ENCODE measurements around the gene TGDS. TPM values are rescaled to one million over a fixed set of nuclear protein-coding genes. Genes with fewer than 3 reads are reported as not detected.
"Not testable (repeated sequence)": the region's sequence is repeated elsewhere in the genome, so short reads cannot be mapped to it uniquely, and the experiment has no call there.

Gene TGDS, protein sequence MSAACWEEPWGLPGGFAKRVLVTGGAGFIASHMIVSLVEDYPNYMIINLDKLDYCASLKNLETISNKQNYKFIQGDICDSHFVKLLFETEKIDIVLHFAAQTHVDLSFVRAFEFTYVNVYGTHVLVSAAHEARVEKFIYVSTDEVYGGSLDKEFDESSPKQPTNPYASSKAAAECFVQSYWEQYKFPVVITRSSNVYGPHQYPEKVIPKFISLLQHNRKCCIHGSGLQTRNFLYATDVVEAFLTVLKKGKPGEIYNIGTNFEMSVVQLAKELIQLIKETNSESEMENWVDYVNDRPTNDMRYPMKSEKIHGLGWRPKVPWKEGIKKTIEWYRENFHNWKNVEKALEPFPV
- total RNA-seq, result 9.8 and 10.8 TPM in 2 replicates
- polyA plus RNA-seq (2012), result 5.6 TPM

DNA sequence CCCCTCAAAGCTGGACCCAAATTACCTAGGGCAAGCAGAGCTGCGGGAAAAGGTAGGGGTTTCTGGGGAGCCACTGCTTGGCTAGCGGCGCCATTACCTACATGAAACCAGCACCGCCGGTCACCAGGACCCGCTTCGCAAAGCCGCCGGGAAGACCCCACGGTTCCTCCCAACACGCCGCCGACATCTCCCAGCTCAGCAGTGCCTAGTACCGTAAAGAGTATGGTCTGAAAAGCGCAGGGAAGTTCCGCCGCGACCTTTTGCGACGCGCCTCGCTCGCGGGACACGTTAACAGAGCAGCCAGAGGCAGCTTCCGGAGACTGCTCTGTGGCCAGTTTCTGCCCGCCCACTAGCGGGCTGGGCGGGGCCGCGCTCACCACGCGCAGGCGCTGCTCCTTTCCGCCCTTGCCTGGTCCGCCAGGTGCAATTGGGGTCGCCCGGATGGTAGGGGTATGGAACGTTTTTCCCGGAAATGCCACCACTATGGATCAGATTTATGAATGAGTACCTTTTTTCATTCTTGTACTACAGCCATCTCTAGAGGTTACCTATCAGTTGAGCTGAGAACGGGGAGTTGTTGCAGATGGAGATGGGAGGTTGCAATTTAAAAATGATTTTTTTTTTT, at the start of gene TGDS:
Gene TGDS, minus strand, starts transcription at position 203 of the 625 bp plus-strand sequence. Its CDS starts 16 bp downstream, at position 187.
- peak; percentile 95 for DNase-seq (ENCODE audit: low read depth)

DNA sequence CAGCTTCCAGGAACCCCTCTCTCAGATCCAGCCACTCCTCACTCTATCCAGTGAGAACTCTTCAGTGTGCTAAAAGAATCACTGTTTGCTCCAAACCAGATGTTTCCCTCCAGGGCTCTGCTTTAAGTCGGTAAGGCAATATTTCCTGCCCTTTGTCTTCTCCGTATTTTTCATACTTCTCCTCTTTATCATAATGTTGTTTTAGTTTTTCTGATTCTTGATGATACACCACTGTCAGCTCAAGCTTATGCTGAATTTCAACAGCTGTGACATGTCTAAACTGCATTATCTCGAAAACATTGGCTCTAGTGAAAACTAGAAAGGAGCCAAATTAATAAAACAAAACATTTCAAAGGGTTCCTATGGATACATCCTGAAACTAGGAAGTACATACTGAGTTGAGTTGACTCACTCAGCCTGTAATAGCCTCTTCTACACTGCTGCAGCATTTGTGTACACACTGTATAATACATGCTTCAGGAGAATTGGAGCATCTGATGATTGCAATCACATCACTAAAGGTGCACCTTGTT, 45.5 kb upstream of the TGDS start:
- peak; percentile 44 for DNase-seq (ENCODE audit: low read depth)

DNA sequence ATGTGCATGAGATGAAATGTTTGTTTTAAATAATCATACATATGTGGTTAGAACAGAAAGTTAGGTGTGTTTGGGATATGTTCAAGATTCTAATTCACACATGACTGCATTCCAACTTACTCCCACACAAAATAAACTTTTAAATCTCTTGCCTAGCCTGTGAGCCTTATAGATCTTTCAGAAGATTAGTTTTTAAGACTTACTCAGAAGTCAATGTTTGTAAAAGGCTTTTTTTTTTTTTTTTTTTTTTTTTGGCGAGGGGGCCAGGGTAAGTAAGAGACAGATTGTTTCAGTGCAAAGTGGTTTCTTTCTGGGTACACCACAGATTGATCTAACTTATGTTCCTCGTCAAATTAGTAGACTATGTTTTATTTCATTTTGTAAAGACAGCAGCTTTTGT, 44.8 kb upstream of the TGDS start:
- no peak for DNase-seq (ENCODE audit: low read depth)

- not testable (repeated sequence) for DNase-seq (ENCODE audit: low read depth)
Observed at GRCh38 chr13:94637677-94638076, 41.7 kb upstream of the TGDS start.

DNA sequence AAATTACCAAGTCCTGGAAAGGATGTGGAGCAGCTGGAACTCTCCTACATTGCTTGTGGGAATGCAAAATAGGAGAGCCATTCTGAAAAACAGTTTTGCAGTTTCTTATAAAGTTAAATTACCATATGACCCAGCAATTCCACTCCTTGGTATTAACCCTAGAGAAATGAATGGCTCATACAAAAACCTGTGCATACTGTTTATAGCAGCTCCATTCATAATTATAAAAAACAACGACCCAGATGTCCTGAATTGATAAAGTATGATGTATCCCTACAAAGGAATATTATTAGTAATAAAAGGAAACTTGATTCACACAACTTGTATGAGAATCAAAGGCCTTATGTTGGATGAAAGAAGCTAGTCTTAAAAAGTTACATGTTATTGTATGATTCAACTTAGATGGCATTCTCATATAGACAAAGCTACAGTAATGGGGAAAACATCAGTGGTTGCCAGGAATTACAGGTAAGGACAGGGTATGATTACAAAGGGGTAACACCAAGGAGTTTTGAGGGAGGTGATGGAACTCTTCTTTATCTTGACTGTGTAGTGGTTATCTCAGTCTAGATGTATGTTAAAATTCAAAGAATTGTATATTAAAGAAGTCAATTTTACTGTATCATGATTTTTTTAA, 41.1 kb upstream of the TGDS start:
- DNase-seq (ENCODE audit: low read depth), result no peak

DNA sequence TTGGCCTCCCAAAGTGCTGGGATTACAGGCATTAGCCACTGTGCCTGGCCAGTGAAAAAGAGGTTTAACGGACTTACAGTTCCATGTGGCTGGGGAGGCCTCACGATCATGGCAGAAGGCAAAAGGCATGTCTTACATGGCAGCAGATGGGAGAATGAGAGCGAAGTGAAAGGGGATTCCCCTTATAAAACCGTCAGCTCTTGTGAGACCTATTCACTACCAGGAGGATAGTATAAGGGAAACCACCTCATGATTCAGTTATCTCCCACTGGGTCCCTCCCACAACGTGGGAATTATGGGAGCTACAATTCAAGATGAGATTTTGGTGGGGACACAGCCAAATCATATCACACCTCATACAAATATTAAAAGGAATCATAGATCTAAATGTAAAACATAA, 40.1 kb upstream of the TGDS start:
- not testable (repeated sequence) for DNase-seq (ENCODE audit: low read depth)

- DNase-seq (ENCODE audit: low read depth), result no peak
Observed at GRCh38 chr13:94632226-94632980, 36.5 kb upstream of the TGDS start.

GRCh38 chr13:94630858-94631257, 34.9 kb upstream of the TGDS start:
- DNase-seq (ENCODE audit: low read depth), result no peak

- no peak for DNase-seq (ENCODE audit: low read depth)
Observed at GRCh38 chr13:94623316-94623715, 27.4 kb upstream of the TGDS start.

DNA sequence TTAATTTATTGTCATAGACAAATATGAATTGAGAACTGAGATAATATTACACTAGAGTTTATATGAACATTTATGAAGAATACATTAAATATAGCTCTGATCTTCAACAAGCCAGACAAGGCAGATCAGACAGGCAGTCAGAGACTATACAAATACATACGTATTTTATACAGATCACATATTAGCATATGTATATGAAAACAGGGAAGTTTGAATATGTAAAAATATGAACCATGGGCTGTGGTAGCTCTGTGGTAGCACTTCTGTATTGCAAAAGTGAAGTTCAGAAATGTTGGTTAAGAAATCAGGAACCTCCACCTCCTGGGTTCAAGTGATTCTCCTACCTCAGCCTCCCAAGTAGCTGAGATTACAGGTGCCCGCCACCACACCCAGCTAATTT, 26.4 kb upstream of the TGDS start:
- DNase-seq (ENCODE audit: low read depth), result no peak

DNA sequence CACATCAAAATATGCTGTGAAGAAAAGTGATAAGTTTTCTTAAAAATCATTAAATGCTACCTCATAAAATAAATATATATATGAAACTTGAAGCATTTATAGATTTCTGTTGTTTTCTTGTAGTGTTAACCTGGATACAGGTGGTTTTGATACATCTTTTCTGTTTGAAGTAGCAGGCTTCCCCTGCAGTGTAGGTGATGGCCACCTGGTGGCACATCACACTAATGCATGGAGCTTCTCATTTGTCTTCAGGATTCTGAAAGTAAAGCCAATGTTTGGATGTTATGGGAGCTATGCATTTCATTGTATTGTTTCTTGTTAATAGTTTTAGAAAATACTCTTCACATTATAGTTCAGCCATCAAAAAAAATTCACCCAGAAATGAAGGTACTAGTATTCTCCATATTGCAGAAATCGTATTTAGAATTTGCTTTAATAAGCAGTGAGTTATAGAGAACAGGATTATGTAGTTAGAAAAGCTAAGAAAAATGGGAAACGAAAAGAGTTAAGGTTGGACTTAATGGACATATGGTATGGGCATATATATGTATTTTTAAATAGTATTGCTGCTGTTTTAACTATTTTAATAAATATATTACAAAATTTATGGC, 24.4 kb upstream of the TGDS start:
- DNase-seq (ENCODE audit: low read depth), result peak; percentile 10

GRCh38 chr13:94617389-94618000, 21.5 kb upstream of the TGDS start:
- DNase-seq (ENCODE audit: low read depth), result peak; percentile 39

DNA sequence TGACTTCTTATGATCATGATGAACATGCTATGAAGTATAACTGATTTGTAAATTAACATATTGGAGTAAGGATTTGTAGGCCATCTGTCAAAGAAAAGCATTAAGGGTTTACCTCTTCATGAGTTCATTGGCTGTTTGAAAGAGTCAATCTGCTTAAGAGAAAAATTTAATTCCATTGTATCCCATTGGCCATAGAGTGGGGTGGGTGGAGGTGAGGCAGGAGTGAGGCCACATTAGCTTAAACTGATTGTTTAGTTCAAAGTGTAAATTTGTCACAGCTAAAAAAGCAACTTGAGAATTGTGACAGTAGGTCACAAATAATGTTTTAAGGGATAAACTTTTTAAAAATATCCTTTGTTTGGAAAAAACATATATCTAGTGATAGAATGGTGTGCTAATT, 17.1 kb upstream of the TGDS start:
- DNase-seq (ENCODE audit: low read depth), result no peak

DNA sequence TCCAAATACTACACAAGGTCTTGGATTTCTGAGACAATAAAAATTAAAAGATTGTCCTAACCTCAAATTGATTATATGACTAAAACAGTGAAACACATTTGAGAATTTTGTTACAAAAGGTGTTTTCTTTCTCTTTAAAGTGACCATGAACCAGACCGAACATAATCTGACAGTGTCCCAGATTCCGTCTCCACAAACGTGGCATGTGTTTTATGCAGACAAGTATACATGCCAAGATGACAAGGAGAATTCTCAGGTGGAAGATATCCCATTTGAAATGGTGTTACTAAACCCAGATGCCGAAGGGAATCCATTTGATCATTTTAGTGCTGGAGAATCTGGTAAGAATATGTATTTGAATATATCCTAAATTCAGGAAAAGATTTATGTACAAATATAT, 16.1 kb upstream of the TGDS start:
- DNase-seq (ENCODE audit: low read depth), result no peak

GRCh38 chr13:94610475-94610874, 14.5 kb upstream of the TGDS start:
- no peak for DNase-seq (ENCODE audit: low read depth)

DNA sequence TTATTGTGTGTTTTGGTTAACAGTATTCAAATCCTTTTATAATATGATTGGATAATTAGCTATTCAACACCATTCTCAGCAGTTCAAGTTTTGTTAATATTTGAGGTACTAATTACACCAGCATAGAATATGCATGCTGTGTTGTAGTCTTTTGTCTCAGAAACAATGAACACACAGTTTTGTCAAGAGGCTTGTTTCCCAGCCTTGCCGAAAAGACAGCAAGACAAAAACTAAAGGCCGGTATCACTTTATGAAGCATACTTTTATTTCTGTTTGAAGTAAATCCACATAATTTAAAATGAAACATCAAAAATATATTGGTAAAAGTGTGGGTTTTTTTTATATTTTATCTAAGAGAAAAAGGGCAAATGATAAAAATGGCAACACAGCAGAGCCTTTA, 13.2 kb upstream of the TGDS start:
- DNase-seq (ENCODE audit: low read depth), result no peak

DNA sequence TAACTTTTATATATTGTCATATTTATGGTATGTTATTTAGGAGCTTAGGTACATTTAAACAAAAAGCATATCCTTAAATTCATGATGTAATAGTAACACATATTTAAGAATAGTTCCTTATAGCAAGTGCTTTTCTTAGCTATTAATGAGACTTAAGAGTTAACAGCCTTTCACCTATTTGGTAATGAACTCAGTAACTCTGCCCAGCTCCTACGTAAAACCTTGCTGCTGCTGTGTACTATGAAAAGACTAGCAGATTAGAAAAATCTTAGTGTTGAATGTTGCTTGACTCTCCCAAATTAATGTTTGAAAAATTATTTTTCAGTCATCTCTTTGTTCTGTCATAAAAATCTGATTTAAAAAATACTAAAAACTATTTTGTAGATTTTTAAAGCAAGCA, 12.6 kb upstream of the TGDS start:
- no peak for DNase-seq (ENCODE audit: low read depth)

- no peak for DNase-seq (ENCODE audit: low read depth)
Observed at GRCh38 chr13:94607939-94608338, 12.0 kb upstream of the TGDS start.

DNA sequence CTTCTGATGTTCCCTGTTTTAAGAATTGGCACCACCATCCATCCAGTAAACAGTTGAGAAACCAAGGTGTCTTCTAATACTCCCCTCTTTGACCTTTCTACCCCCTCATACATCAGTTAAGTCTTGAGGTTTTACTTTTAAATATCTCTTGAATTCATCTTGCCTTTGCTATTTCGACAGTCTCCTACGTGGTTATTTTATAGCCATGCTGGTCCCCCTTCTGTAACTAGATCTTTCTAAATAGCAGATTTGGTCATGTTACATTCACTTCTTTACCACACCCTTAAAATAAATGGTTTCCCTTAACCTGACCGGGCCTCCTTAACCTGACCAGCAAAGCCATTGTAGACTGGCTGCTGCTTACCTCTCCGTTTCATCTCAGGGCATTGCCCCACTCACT, 11.1 kb upstream of the TGDS start:
- no peak for DNase-seq (ENCODE audit: low read depth)

GRCh38 chr13:94602467-94602866, 6.5 kb upstream of the TGDS start:
- DNase-seq (ENCODE audit: low read depth), result no peak
